ENCODE measurements around the gene OR5A1. TPM values are rescaled to one million over a fixed set of nuclear protein-coding genes. Genes with fewer than 3 reads are reported as not detected.

The OR5A1 gene
- total RNA-seq (not detected), polyA plus RNA-seq (not detected)
- long read RNA-seq, donor 1 = 0 reads
- long read RNA-seq, donor 2 = 0 reads

- DNase-seq (no peak), ATAC-seq (no peak)
- no peaks in the 10 kb centered on the region for H3K4me1 ChIP-seq
- no peaks in the 10 kb centered on the region for H3K36me3 ChIP-seq (ENCODE audit: insufficient read depth in 1 of 2, low read depth in 1 of 2)
- H3K9me3 ChIP-seq = no peaks in the 10 kb centered on the region
- no peak within 1 kb of the TSS for H3K4me3 ChIP-seq
- TF ChIP-seq CTCF (IDR thresholded peaks at IDR 0.05) = no peak
- intact Hi-C loops (cut with DNase I) = no loop called here
- H3K27ac ChIP-seq = no peak within 1 kb of the TSS
- WGBS, 3 donors = 49 to 62% (median 60%) methylated on average over 3 of the region's 3 CpGs
- H3K27me3 ChIP-seq (ENCODE audit: insufficient read depth in 3 of 3, low read length in 2 of 3) = no peaks in the 10 kb centered on the region
Measured at GRCh38 chr11:59436169-59436568, at the start of gene OR5A1. OR5A1 (plus strand) TSS chr11:59436469; CDS start chr11:59443169, 6,700 bp downstream.

GRCh38 chr11:59394186-59394585 lies 42.1 kb upstream of the OR5A1 start:
- Histone ChIP-seq H3K4me1 (no peaks in the 10 kb centered on the region), H3K36me3 (ENCODE audit: insufficient read depth in 1 of 2, low read depth in 1 of 2) (no peaks in the 10 kb centered on the region), H3K27me3 (ENCODE audit: insufficient read depth in 3 of 3, low read length in 2 of 3) (no peaks in the 10 kb centered on the region), H3K9me3 (no peaks in the 10 kb centered on the region), H3K4me3 (no peak overlapping the region), H3K27ac (no peak overlapping the region)
- no peak for TF ChIP-seq CTCF (IDR thresholded peaks at IDR 0.05)
- intact Hi-C loops (cut with DNase I) = no loop called here
- DNase-seq = no peak
- ATAC-seq = no peak

- no peaks in the 10 kb centered on the region for H3K36me3 ChIP-seq (ENCODE audit: insufficient read depth in 1 of 2, low read depth in 1 of 2)
Measured at GRCh38 chr11:59400461-59401261, 35.6 kb upstream of the OR5A1 start.

GRCh38 chr11:59401262-59401552 lies 35.1 kb upstream of the OR5A1 start:
- H3K36me3 ChIP-seq (ENCODE audit: insufficient read depth in 1 of 2, low read depth in 1 of 2) = no peaks in the 10 kb centered on the region
- no peak overlapping the region for H3K27ac ChIP-seq
- H3K4me3 ChIP-seq = no peak overlapping the region
- ATAC-seq (no peak), DNase-seq (no peak)
- 38 to 43% (median 42%) methylated on average over 2 of the region's 2 CpGs for WGBS, 3 donors
- H3K4me1 ChIP-seq = no peaks in the 10 kb centered on the region
- intact Hi-C loops (cut with DNase I) = no loop called here
- no peak for TF ChIP-seq CTCF (IDR thresholded peaks at IDR 0.05)
- H3K27me3 ChIP-seq (ENCODE audit: insufficient read depth in 3 of 3, low read length in 2 of 3) = no peaks in the 10 kb centered on the region
- H3K9me3 ChIP-seq = no peaks in the 10 kb centered on the region

More at GRCh38 chr11:59400461-59401261, 35.6 kb upstream of the OR5A1 start:
- ATAC-seq = no peak
- 29 to 50% (median 32%) methylated on average over 3 of the region's 3 CpGs for WGBS, 3 donors
- no peak for TF ChIP-seq CTCF (IDR thresholded peaks at IDR 0.05)
- no peak overlapping the region for H3K27ac ChIP-seq
- intact Hi-C loops (cut with DNase I) = no loop called here
- H3K27me3 ChIP-seq (ENCODE audit: insufficient read depth in 3 of 3, low read length in 2 of 3) = no peaks in the 10 kb centered on the region
- H3K9me3 ChIP-seq = no peaks in the 10 kb centered on the region
- DNase-seq = no peak
- H3K4me1 ChIP-seq = no peaks in the 10 kb centered on the region
- no peak overlapping the region for H3K4me3 ChIP-seq

GRCh38 chr11:59403546-59403945 lies 32.7 kb upstream of the OR5A1 start:
- Histone ChIP-seq H3K9me3 (no peaks in the 10 kb centered on the region), H3K36me3 (ENCODE audit: insufficient read depth in 1 of 2, low read depth in 1 of 2) (no peaks in the 10 kb centered on the region), H3K4me1 (no peaks in the 10 kb centered on the region), H3K4me3 (no peak overlapping the region), H3K27me3 (ENCODE audit: insufficient read depth in 3 of 3, low read length in 2 of 3) (no peaks in the 10 kb centered on the region), H3K27ac (no peak overlapping the region)
- DNase-seq = no peak
- no peak for ATAC-seq
- no peak for TF ChIP-seq CTCF (IDR thresholded peaks at IDR 0.05)
- intact Hi-C loops (cut with DNase I) = no loop called here

Measured in psoas muscle (tissue), 8 donors.